ENCODE data around the gene PAIP2. TPM values are rescaled to one million over a fixed set of nuclear protein-coding genes. Genes with fewer than 3 reads are reported as not detected.
"Not testable (repeated sequence)": the region's sequence is repeated elsewhere in the genome, so short reads cannot be mapped to it uniquely, and the experiment has no call there.

PAIP2 gene
- total and polyA plus RNA-seq, 8 donors: 66.8 to 171 (median 137) TPM

DNA sequence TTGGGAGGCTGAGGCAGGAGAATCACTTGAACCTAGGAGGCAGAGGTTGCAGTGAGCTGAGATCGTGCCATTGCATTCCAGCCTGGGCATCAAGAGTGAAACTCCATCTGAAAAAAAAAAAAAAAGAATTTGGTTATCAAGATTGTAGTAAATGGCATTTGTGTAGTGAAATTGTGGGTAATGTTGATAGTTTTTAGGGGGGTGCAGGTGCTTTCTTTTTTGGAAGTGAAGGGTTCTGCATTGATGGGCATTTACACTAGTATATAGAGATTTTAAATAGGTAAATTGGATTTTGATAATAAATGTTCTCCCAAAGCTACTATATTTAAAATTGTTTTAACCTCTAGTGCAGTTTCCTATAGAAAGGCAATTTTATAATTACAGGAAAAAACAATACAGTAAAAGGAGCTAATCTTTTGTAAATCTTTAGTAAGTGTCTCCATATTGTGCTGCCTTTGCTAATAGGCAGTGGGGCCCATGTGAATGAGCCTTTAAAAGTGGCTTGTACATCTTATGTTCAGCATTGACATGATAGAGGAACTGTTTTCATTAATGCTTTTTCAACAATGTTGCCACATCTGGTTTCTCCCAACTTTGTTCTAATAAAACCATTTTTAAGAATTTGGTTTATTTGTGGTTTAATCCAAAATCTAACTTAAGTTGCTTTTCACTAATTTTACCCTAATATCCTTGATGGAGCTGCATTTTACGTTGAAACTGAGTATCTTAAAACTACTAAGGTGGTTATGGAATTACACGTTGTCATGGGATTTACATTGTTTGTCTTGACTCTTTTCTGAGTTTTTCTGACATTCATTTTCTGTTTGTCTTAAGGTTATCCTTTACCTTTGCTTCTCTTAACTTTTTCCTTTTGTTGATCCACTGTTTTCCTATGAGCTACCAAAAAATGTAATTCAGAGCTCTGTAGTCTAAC is 37.0 kb upstream of the PAIP2 start:
- Histone ChIP-seq H3K27ac (no peak overlapping the region), H3K36me3 (no peaks in the 10 kb centered on the region), H3K4me3 (no peak overlapping the region), H3K9me3 (no peaks in the 10 kb centered on the region), H3K27me3 (no peaks in the 10 kb centered on the region), H3K4me1 (peaks cover 9 to 94% of the 10 kb centered on the region in 2 donors)
- TF ChIP-seq, protein P1, sequence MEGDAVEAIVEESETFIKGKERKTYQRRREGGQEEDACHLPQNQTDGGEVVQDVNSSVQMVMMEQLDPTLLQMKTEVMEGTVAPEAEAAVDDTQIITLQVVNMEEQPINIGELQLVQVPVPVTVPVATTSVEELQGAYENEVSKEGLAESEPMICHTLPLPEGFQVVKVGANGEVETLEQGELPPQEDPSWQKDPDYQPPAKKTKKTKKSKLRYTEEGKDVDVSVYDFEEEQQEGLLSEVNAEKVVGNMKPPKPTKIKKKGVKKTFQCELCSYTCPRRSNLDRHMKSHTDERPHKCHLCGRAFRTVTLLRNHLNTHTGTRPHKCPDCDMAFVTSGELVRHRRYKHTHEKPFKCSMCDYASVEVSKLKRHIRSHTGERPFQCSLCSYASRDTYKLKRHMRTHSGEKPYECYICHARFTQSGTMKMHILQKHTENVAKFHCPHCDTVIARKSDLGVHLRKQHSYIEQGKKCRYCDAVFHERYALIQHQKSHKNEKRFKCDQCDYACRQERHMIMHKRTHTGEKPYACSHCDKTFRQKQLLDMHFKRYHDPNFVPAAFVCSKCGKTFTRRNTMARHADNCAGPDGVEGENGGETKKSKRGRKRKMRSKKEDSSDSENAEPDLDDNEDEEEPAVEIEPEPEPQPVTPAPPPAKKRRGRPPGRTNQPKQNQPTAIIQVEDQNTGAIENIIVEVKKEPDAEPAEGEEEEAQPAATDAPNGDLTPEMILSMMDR (IDR thresholded peaks at IDR 0.05): no peak
- ATAC-seq (no peak), DNase-seq (no peak)
- intact Hi-C loops (cut with DNase I): no loop called here

DNA sequence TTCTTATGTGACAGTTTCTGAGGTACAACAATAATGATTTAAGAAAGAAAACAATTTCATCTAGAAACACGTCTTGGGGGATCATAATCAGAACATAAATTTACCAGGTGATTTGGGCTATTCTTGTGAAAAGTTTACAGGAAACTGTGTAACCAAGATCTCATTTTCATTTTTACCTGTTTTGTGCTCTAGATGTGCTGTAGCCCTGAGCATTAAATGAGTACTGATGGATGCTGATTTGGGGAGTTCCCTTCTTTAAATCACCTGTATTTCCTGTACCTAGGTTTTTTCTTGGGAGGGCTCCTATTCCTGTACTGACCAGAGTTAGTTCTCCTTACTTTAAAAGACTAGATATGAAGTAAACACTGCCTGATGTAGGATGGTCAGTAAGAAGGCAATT is 35.5 kb upstream of the PAIP2 start:
- Histone ChIP-seq H3K27ac (no peak overlapping the region), H3K9me3 (no peaks in the 10 kb centered on the region), H3K27me3 (no peaks in the 10 kb centered on the region), H3K36me3 (no peaks in the 10 kb centered on the region), H3K4me1 (peaks cover 4 to 96% of the 10 kb centered on the region in 2 donors), H3K4me3 (no peak overlapping the region)
- ATAC-seq (no peak), DNase-seq (no peak)
- intact Hi-C loops (cut with DNase I): no loop called here
- TF ChIP-seq, protein P1 (IDR thresholded peaks at IDR 0.05): no peak

DNA sequence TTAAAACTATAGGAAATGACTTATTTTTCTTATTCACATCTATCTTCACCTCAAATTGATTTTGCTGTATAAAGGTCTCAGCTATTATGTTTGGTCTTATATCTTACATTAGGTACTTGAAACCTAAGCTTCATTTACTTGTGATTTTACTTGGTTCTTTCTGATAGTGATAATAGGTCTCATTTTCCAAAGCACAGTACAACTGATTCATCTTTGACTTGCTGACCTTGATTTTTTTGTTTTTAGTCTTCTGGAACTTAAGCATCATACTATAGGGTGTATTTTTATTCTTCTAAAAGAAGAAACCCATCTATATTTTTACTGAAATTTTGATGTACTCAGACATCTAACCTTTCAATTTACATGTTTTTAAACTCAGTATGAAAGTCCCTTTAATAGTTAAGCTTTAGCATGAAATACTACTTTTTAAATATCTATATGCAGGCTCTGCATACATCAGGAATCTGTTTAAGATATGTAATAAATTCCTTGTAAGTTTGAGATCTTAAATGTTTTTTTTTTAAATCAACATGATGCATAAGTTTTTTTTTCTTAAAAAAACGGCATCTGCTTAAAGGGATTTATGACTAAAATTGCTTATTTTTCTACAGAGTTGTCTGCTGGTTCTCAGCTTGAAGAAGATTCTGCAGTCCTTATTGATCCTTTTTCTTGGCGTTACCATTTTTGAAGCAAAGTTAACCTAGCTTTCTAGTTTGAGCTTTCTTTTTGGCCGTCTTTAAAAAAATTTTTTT is 34.9 kb upstream of the PAIP2 start:
- intact Hi-C loops (cut with DNase I): no loop called here
- H3K27ac ChIP-seq: no peak overlapping the region
- H3K27me3 ChIP-seq: no peaks in the 10 kb centered on the region
- H3K36me3 ChIP-seq: no peaks in the 10 kb centered on the region
- no peak overlapping the region for H3K4me3 ChIP-seq
- peaks cover 4 to 92% of the 10 kb centered on the region in 2 donors for H3K4me1 ChIP-seq
- TF ChIP-seq, protein P1 (IDR thresholded peaks at IDR 0.05): no peak
- no peak for DNase-seq
- no peaks in the 10 kb centered on the region for H3K9me3 ChIP-seq
- ATAC-seq: no peak

DNA sequence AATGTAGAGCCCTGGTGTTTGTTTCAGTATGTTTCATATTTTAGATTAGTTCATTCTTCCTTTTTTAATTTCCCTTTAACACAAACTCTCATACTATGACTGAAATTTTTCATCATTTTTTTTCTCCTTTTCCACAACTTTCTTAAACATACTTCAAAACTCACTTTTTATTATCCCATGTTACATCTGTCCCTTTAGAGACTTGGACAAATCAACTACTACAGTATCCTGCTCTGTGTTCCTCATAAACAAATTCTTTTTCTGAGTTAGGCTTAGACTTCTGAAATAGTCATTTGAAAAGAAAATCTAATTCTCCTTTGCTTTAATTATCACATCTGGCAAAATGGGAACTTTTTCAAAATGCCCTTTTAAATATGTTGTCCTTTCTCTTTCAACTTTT is 32.9 kb upstream of the PAIP2 start:
- intact Hi-C loops (cut with DNase I): no loop called here
- TF ChIP-seq, protein P1 (IDR thresholded peaks at IDR 0.05): no peak
- peaks cover 4 to 83% of the 10 kb centered on the region in 2 donors for H3K4me1 ChIP-seq

DNA sequence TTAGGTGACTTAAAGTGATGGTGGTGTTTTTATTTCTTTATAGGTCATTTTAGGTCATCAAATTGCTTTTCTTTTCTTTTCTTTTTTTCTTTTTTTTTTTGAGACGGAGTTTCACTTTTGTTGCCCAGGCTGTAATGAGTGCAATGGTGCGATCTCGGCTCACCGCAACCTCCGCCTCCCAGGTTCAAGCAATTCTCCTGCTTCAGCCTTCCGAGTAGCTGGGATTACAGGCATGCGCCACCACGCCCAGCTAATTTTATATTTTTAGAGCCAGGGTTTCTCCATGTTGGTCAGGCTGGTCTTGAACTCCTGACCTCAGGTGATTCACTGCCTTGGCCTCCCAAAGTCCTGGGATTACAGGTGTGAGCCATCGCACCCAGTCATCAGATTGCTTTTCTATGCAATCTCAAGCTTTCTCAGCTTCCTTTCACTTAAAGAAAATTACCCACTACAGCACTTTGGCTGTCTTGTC is 30.9 kb upstream of the PAIP2 start:
- intact Hi-C loops (cut with DNase I); DNase-seq; ATAC-seq; H3K9me3 ChIP-seq; H3K27me3 ChIP-seq; H3K4me3 ChIP-seq; H3K27ac ChIP-seq; H3K36me3 ChIP-seq: not testable (repeated sequence)
- H3K4me1 ChIP-seq: peaks cover 7 to 83% of the 10 kb centered on the region in 2 donors

More for the DNA sequence above, 32.9 kb upstream of the PAIP2 start:
- Histone ChIP-seq H3K27ac (no peak overlapping the region), H3K36me3 (no peaks in the 10 kb centered on the region), H3K27me3 (no peaks in the 10 kb centered on the region), H3K9me3 (no peaks in the 10 kb centered on the region), H3K4me3 (no peak overlapping the region)
- no peak for DNase-seq
- ATAC-seq: no peak
